Measurements from ENCODE around the gene MFGE8. TPM values are rescaled to one million over a fixed set of nuclear protein-coding genes. Genes with fewer than 3 reads are reported as not detected.

Gene MFGE8
- polyA plus RNA-seq, 1 donor from 2014 or later = 1.1 TPM

DNA sequence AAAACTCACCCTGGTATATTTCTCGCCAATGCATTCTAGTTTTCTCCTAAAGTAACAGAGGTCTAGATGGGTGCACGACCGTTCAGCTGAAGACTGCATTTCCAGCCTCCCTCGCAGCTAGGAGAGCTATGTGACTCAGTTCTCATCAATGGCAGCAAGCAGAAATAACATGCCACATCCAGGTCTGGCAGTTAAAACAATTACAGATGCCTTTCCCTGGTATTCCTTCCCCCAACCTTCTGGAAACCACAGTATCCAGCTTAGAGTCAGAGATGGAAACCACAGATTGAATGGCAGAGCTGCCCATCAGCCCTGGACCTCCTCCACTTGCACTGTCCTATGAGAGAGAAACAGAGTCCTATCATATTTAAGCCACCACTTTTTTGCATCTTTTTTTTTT, 22.7 kb downstream of the MFGE8 start:
- TF ChIP-seq MXI1 (conservative IDR thresholded peaks at IDR 0.05; ENCODE audit: poor library complexity, severe bottlenecking) (no peak), EZH2 (IDR thresholded peaks at IDR 0.05; ENCODE audit: borderline replicate concordance, insufficient read depth, low read length, poor library complexity, severe bottlenecking) (no peak), RAD21 (conservative IDR thresholded peaks at IDR 0.05) (no peak), EP300 (conservative IDR thresholded peaks at IDR 0.05; ENCODE audit: poor library complexity, severe bottlenecking) (no peak), POLR2AphosphoS5 (IDR thresholded peaks at IDR 0.05) (no peak), SMC3 (conservative IDR thresholded peaks at IDR 0.05; ENCODE audit: poor library complexity) (no peak), TAF1 (IDR thresholded peaks at IDR 0.05; ENCODE audit: low read depth) (no peak)
- TF ChIP-seq, protein P1, sequence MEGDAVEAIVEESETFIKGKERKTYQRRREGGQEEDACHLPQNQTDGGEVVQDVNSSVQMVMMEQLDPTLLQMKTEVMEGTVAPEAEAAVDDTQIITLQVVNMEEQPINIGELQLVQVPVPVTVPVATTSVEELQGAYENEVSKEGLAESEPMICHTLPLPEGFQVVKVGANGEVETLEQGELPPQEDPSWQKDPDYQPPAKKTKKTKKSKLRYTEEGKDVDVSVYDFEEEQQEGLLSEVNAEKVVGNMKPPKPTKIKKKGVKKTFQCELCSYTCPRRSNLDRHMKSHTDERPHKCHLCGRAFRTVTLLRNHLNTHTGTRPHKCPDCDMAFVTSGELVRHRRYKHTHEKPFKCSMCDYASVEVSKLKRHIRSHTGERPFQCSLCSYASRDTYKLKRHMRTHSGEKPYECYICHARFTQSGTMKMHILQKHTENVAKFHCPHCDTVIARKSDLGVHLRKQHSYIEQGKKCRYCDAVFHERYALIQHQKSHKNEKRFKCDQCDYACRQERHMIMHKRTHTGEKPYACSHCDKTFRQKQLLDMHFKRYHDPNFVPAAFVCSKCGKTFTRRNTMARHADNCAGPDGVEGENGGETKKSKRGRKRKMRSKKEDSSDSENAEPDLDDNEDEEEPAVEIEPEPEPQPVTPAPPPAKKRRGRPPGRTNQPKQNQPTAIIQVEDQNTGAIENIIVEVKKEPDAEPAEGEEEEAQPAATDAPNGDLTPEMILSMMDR (IDR thresholded peaks at IDR 0.05; ENCODE audit: poor library complexity, severe bottlenecking) = no peak
- TF ChIP-seq, protein P2, sequence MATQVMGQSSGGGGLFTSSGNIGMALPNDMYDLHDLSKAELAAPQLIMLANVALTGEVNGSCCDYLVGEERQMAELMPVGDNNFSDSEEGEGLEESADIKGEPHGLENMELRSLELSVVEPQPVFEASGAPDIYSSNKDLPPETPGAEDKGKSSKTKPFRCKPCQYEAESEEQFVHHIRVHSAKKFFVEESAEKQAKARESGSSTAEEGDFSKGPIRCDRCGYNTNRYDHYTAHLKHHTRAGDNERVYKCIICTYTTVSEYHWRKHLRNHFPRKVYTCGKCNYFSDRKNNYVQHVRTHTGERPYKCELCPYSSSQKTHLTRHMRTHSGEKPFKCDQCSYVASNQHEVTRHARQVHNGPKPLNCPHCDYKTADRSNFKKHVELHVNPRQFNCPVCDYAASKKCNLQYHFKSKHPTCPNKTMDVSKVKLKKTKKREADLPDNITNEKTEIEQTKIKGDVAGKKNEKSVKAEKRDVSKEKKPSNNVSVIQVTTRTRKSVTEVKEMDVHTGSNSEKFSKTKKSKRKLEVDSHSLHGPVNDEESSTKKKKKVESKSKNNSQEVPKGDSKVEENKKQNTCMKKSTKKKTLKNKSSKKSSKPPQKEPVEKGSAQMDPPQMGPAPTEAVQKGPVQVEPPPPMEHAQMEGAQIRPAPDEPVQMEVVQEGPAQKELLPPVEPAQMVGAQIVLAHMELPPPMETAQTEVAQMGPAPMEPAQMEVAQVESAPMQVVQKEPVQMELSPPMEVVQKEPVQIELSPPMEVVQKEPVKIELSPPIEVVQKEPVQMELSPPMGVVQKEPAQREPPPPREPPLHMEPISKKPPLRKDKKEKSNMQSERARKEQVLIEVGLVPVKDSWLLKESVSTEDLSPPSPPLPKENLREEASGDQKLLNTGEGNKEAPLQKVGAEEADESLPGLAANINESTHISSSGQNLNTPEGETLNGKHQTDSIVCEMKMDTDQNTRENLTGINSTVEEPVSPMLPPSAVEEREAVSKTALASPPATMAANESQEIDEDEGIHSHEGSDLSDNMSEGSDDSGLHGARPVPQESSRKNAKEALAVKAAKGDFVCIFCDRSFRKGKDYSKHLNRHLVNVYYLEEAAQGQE (IDR thresholded peaks at IDR 0.05; ENCODE audit: borderline replicate concordance) = no peak
- Histone ChIP-seq H3F3A (ENCODE audit: insufficient read depth, low read length, poor library complexity, severe bottlenecking) (no peaks in the 10 kb centered on the region), H3K9me2 (ENCODE audit: insufficient read depth, low read length) (no peaks in the 10 kb centered on the region), H3K4me2 (ENCODE audit: low read length) (no peak overlapping the region), H3K79me2 (replicated peaks; ENCODE audit: insufficient read depth, low read length) (no peaks in the 10 kb centered on the region), H4K20me1 (ENCODE audit: insufficient read depth) (no peaks in the 10 kb centered on the region), H3K9ac (ENCODE audit: low read length) (no peak overlapping the region), H3K4me3 (ENCODE audit: low read length) (no peak overlapping the region), H3K9me3 (ENCODE audit: low read length) (no peaks in the 10 kb centered on the region), H3K27me3 (ENCODE audit: insufficient read depth, low read depth, low read length) (peaks cover 19% of the 10 kb centered on the region), H2AFZ (ENCODE audit: low read depth, low read length) (no peak overlapping the region), H3K27ac (ENCODE audit: low read length) (no peak overlapping the region), H3K36me3 (ENCODE audit: insufficient read depth, low read length) (no peaks in the 10 kb centered on the region)

DNA sequence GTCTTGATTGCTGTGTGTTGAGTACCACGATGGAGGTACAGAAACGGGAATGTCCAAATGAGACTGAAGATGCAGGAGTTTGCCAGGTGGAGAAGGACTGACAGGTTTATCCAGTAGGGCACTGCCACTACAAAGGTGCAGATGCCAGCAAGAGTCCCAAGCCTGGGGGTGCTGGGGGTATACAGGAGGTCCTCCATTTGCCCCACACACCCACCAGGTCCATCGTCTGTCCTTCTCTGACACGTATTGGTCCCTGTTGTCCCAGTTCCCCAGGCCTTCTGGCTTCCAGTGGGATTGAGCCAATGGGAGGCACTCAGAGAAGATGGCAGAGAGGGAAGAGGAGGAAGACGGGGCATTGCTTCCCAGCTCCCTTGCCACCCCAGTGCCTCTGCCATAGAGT, 24.5 kb downstream of the MFGE8 start:
- H3K36me3 ChIP-seq (ENCODE audit: insufficient read depth, low read length) = no peaks in the 10 kb centered on the region
- no peak overlapping the region for H3K4me2 ChIP-seq (ENCODE audit: low read length)
- H3K4me3 ChIP-seq (ENCODE audit: low read length) = no peak overlapping the region
- H2AFZ ChIP-seq (ENCODE audit: low read depth, low read length) = no peak overlapping the region
- H3K9me2 ChIP-seq (ENCODE audit: insufficient read depth, low read length) = no peaks in the 10 kb centered on the region
- peaks cover under 1% of the 10 kb centered on the region for H3K27me3 ChIP-seq (ENCODE audit: insufficient read depth, low read depth, low read length)
- H3K9me3 ChIP-seq (ENCODE audit: low read length) = no peaks in the 10 kb centered on the region
- H4K20me1 ChIP-seq (ENCODE audit: insufficient read depth) = no peaks in the 10 kb centered on the region
- no peaks in the 10 kb centered on the region for H3F3A ChIP-seq (ENCODE audit: insufficient read depth, low read length, poor library complexity, severe bottlenecking)
- no peaks in the 10 kb centered on the region for H3K79me2 ChIP-seq (replicated peaks; ENCODE audit: insufficient read depth, low read length)
- no peak overlapping the region for H3K27ac ChIP-seq (ENCODE audit: low read length)
- TF ChIP-seq, protein P2 (IDR thresholded peaks at IDR 0.05; ENCODE audit: borderline replicate concordance) = no peak
- TF ChIP-seq, protein P1 (IDR thresholded peaks at IDR 0.05; ENCODE audit: poor library complexity, severe bottlenecking) = no peak
- no peak for TF ChIP-seq MXI1 (conservative IDR thresholded peaks at IDR 0.05; ENCODE audit: poor library complexity, severe bottlenecking)
- no peak for TF ChIP-seq EZH2 (IDR thresholded peaks at IDR 0.05; ENCODE audit: borderline replicate concordance, insufficient read depth, low read length, poor library complexity, severe bottlenecking)
- TF ChIP-seq TAF1 (IDR thresholded peaks at IDR 0.05; ENCODE audit: low read depth) = no peak
- no peak for TF ChIP-seq POLR2AphosphoS5 (IDR thresholded peaks at IDR 0.05)
- TF ChIP-seq RAD21 (conservative IDR thresholded peaks at IDR 0.05) = no peak
- no peak for TF ChIP-seq SMC3 (conservative IDR thresholded peaks at IDR 0.05; ENCODE audit: poor library complexity)
- no peak for TF ChIP-seq EP300 (conservative IDR thresholded peaks at IDR 0.05; ENCODE audit: poor library complexity, severe bottlenecking)
- no peak overlapping the region for H3K9ac ChIP-seq (ENCODE audit: low read length)
